ENCODE data around the gene ZNF649. TPM values are rescaled to one million over a fixed set of nuclear protein-coding genes. Genes with fewer than 3 reads are reported as not detected.

Gene ZNF649
- total and polyA plus RNA-seq, 2 experiments from 2014 or later, result 3.8 to 5.8 TPM

- 95% methylated on average over 2 of the region's 2 CpGs for WGBS, 2 experiments (ENCODE audit: low coverage in 1 of 2, low lambda C conversion rate in 2 of 2, missing lambda C conversion rate in 2 of 2)
- TF ChIP-seq EZH2 (IDR thresholded peaks at IDR 0.05; ENCODE audit: insufficient read depth, poor library complexity, severe bottlenecking), result no peak
- no peak for TF ChIP-seq EZH2phosphoT487 (IDR thresholded peaks at IDR 0.05; ENCODE audit: insufficient read depth, low read depth)
- peaks cover 56% of the 10 kb centered on the region for H3K36me3 ChIP-seq (ENCODE audit: low read depth)
These were observed 34.1 kb upstream of the ZNF649 start for GRCh38 chr19:51938936-51939335.

DNA sequence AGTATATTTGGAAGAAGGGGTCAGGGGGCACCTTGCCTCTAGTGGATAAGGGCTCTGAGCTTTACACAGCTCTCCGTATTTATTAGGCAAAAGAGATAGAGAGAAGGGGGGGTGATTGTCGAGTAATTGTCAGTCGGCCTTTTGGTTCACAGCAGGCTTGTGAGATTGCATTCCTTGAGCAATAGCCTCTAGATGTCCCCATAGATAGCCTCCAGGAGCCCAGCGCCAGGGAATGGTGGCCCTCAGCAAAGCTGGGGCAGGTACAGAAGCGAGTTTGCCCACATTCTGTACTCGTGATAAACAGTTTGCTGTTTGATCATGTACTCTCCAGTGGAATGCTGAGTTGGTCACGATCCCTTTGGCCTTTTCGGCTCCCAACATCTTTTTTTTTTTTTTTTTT lies 27.1 kb upstream of the ZNF649 start:
- Histone ChIP-seq H3K27me3 (replicated peaks; ENCODE audit: insufficient read depth) (no peaks in the 10 kb centered on the region), H3K9me3 (ENCODE audit: low read depth) (no peaks in the 10 kb centered on the region), H3K4me2 (ENCODE audit: unreplicated experiment) (no peak overlapping the region), H3K79me2 (ENCODE audit: insufficient read depth) (peaks cover 17% of the 10 kb centered on the region), H3F3A (ENCODE audit: insufficient read depth) (no peaks in the 10 kb centered on the region), H3K4me1 (ENCODE audit: insufficient read depth) (no peaks in the 10 kb centered on the region), H4K20me1 (ENCODE audit: insufficient read depth) (no peaks in the 10 kb centered on the region), H3K9me2 (ENCODE audit: insufficient read depth) (no peaks in the 10 kb centered on the region), H3K27ac (no peak overlapping the region), H2AFZ (no peak overlapping the region), H3K4me3 (no peak overlapping the region), H3K36me3 (ENCODE audit: low read depth) (peaks cover 29% of the 10 kb centered on the region; the same call in 1 of the 2 replicates), H3K9ac (no peak overlapping the region)
- DNase-seq, result no peak
- in situ Hi-C loops (cut with MboI), result no loop called here
- 82 to 84% methylated on average over 8 of the region's 8 CpGs for WGBS, 2 experiments (ENCODE audit: low coverage in 1 of 2, low lambda C conversion rate in 2 of 2, missing lambda C conversion rate in 2 of 2)
- TF ChIP-seq EZH2 (IDR thresholded peaks at IDR 0.05; ENCODE audit: insufficient read depth, poor library complexity, severe bottlenecking) (no peak), EZH2phosphoT487 (IDR thresholded peaks at IDR 0.05; ENCODE audit: insufficient read depth, low read depth) (no peak)

More at GRCh38 chr19:51938936-51939335, 34.1 kb upstream of the ZNF649 start:
- Histone ChIP-seq H3K9me2 (ENCODE audit: insufficient read depth) (no peaks in the 10 kb centered on the region), H3K4me2 (ENCODE audit: unreplicated experiment) (no peak overlapping the region), H3K4me3 (no peak overlapping the region), H3K79me2 (ENCODE audit: insufficient read depth) (no peaks in the 10 kb centered on the region), H3K9ac (no peak overlapping the region), H3K4me1 (ENCODE audit: insufficient read depth) (no peaks in the 10 kb centered on the region), H3K27ac (no peak overlapping the region), H3K27me3 (replicated peaks; ENCODE audit: insufficient read depth) (no peaks in the 10 kb centered on the region), H3F3A (ENCODE audit: insufficient read depth) (no peaks in the 10 kb centered on the region), H2AFZ (no peak overlapping the region), H4K20me1 (ENCODE audit: insufficient read depth) (no peaks in the 10 kb centered on the region), H3K9me3 (ENCODE audit: low read depth) (no peaks in the 10 kb centered on the region)
- in situ Hi-C loops (cut with MboI), result no loop called here
- DNase-seq, result no peak

- in situ Hi-C loops (cut with MboI), result no loop called here
- 24 to 29% methylated on average over 13 of the region's 13 CpGs for WGBS, 2 experiments (ENCODE audit: low coverage in 1 of 2, low lambda C conversion rate in 2 of 2, missing lambda C conversion rate in 2 of 2)
These were observed 23.0 kb upstream of the ZNF649 start for GRCh38 chr19:51927859-51928258.

GRCh38 chr19:51926784-51927741 lies 22.2 kb upstream of the ZNF649 start, which contains the start of gene ZNF613:
Gene ZNF613 (plus strand): TSS chr19:51927472. CDS start chr19:51936221, 8,749 bp downstream.
- H4K20me1 ChIP-seq (ENCODE audit: insufficient read depth), result no peaks in the 10 kb centered on the region
- H3K9me3 ChIP-seq (ENCODE audit: low read depth), result no peaks in the 10 kb centered on the region
- in situ Hi-C loops (cut with MboI), result no loop called here
- no peaks in the 10 kb centered on the region for H3K9me2 ChIP-seq (ENCODE audit: insufficient read depth)
- peak within 1 kb of the TSS; percentile 82 for H3K9ac ChIP-seq
- H3K27ac ChIP-seq, result peak within 1 kb of the TSS; percentile 20; the same call in 1 of the 2 replicates
- H3K36me3 ChIP-seq (ENCODE audit: low read depth), result peaks cover 9% of the 10 kb centered on the region; the same call in 1 of the 2 replicates
- 1% methylated on average over 49 to 52 of the region's 52 CpGs for WGBS, 2 experiments (ENCODE audit: low coverage in 1 of 2, low lambda C conversion rate in 2 of 2, missing lambda C conversion rate in 2 of 2)
- no peak for TF ChIP-seq EZH2 (IDR thresholded peaks at IDR 0.05; ENCODE audit: insufficient read depth, poor library complexity, severe bottlenecking)
- TF ChIP-seq EZH2phosphoT487 (IDR thresholded peaks at IDR 0.05; ENCODE audit: insufficient read depth, low read depth), result no peak
- H3K79me2 ChIP-seq (ENCODE audit: insufficient read depth), result peaks cover 17% of the 10 kb centered on the region
- no peaks in the 10 kb centered on the region for H3K27me3 ChIP-seq (replicated peaks; ENCODE audit: insufficient read depth)
- H3F3A ChIP-seq (ENCODE audit: insufficient read depth), result no peaks in the 10 kb centered on the region
- DNase-seq, result peak; percentile 96
- H3K4me3 ChIP-seq, result peak within 1 kb of the TSS; percentile 93
- no peaks in the 10 kb centered on the region for H3K4me1 ChIP-seq (ENCODE audit: insufficient read depth)
- H2AFZ ChIP-seq, result peak within 1 kb of the TSS; percentile 97
- peak within 1 kb of the TSS; percentile 79 for H3K4me2 ChIP-seq (ENCODE audit: unreplicated experiment)

More at GRCh38 chr19:51927859-51928258, 23.0 kb upstream of the ZNF649 start:
- TF ChIP-seq EZH2 (IDR thresholded peaks at IDR 0.05; ENCODE audit: insufficient read depth, poor library complexity, severe bottlenecking), result no peak
- TF ChIP-seq EZH2phosphoT487 (IDR thresholded peaks at IDR 0.05; ENCODE audit: insufficient read depth, low read depth), result no peak
- peak overlapping the region; percentile 82 for H3K9ac ChIP-seq
- peak overlapping the region; percentile 97 for H2AFZ ChIP-seq
- H3K9me2 ChIP-seq (ENCODE audit: insufficient read depth), result no peaks in the 10 kb centered on the region
- peaks cover 15% of the 10 kb centered on the region; the same call in 1 of the 2 replicates for H3K36me3 ChIP-seq (ENCODE audit: low read depth)
- no peak for DNase-seq
- peak overlapping the region; percentile 93 for H3K4me3 ChIP-seq
- H4K20me1 ChIP-seq (ENCODE audit: insufficient read depth), result no peaks in the 10 kb centered on the region
- no peak overlapping the region for H3K27ac ChIP-seq
- H3K27me3 ChIP-seq (replicated peaks; ENCODE audit: insufficient read depth), result no peaks in the 10 kb centered on the region
- peak overlapping the region; percentile 79 for H3K4me2 ChIP-seq (ENCODE audit: unreplicated experiment)
- no peaks in the 10 kb centered on the region for H3K4me1 ChIP-seq (ENCODE audit: insufficient read depth)
- no peaks in the 10 kb centered on the region for H3K9me3 ChIP-seq (ENCODE audit: low read depth)
- H3F3A ChIP-seq (ENCODE audit: insufficient read depth), result no peaks in the 10 kb centered on the region
- peaks cover 17% of the 10 kb centered on the region for H3K79me2 ChIP-seq (ENCODE audit: insufficient read depth)
